ENCODE results near the gene IL9R. TPM values are rescaled to one million over a fixed set of nuclear protein-coding genes. Genes with fewer than 3 reads are reported as not detected.
"Not testable (repeated sequence)": the region's sequence is repeated elsewhere in the genome, so short reads cannot be mapped to it uniquely, and the experiment has no call there.

IL9R gene
- total and polyA plus RNA-seq, 2 experiments from 2014 or later: not detected

- Histone ChIP-seq H3K36me3 (no peaks in the 10 kb centered on the region), H3K4me3 (no peak overlapping the region), H3K27ac (no peak overlapping the region), H3K27me3 (no peaks in the 10 kb centered on the region), H3K9me3 (ENCODE audit: low read depth) (no peaks in the 10 kb centered on the region), H3K4me1 (ENCODE audit: low read depth) (no peaks in the 10 kb centered on the region)
- no peak for TF ChIP-seq CTCF (IDR thresholded peaks at IDR 0.05; ENCODE audit: low read depth, low read length)
- DNase-seq (ENCODE audit: low read depth in 1 of 2, low spot score in 1 of 2): no peak
Measured at GRCh38 chrX:155985208-155985607, 12.3 kb upstream of the IL9R start.

GRCh38 chrX:155986995-155987394, 10.5 kb upstream of the IL9R start:
- not testable (repeated sequence) for H3K27me3 ChIP-seq; DNase-seq (ENCODE audit: low read depth in 1 of 2, low spot score in 1 of 2); H3K4me1 ChIP-seq (ENCODE audit: low read depth); H3K4me3 ChIP-seq; H3K27ac ChIP-seq; H3K9me3 ChIP-seq (ENCODE audit: low read depth); H3K36me3 ChIP-seq

GRCh38 chrX:155988859-155989258, 8.6 kb upstream of the IL9R start:
- TF ChIP-seq CTCF (IDR thresholded peaks at IDR 0.05; ENCODE audit: low read depth, low read length): no peak
- Histone ChIP-seq H3K36me3 (no peaks in the 10 kb centered on the region), H3K9me3 (ENCODE audit: low read depth) (no peaks in the 10 kb centered on the region)

GRCh38 chrX:155993421-155993820, 4.1 kb upstream of the IL9R start:
- Histone ChIP-seq H3K36me3 (no peaks in the 10 kb centered on the region), H3K27me3 (no peaks in the 10 kb centered on the region), H3K4me3 (no peak overlapping the region), H3K9me3 (ENCODE audit: low read depth) (no peaks in the 10 kb centered on the region), H3K27ac (no peak overlapping the region), H3K4me1 (ENCODE audit: low read depth) (no peaks in the 10 kb centered on the region)
- no peak for TF ChIP-seq CTCF (IDR thresholded peaks at IDR 0.05; ENCODE audit: low read depth, low read length)
- no peak for DNase-seq (ENCODE audit: low read depth in 1 of 2, low spot score in 1 of 2)

More at GRCh38 chrX:155988859-155989258, 8.6 kb upstream of the IL9R start:
- H3K4me1 ChIP-seq (ENCODE audit: low read depth): no peaks in the 10 kb centered on the region
- DNase-seq (ENCODE audit: low read depth in 1 of 2, low spot score in 1 of 2): no peak
- H3K27me3 ChIP-seq: no peaks in the 10 kb centered on the region
- no peak overlapping the region for H3K4me3 ChIP-seq
- H3K27ac ChIP-seq: no peak overlapping the region

GRCh38 chrX:155995321-155995875, 2.1 kb upstream of the IL9R start:
- H3K27me3 ChIP-seq: no peaks in the 10 kb centered on the region
- no peak overlapping the region for H3K4me3 ChIP-seq
- no peaks in the 10 kb centered on the region for H3K36me3 ChIP-seq
- no peak for DNase-seq (ENCODE audit: low read depth in 1 of 2, low spot score in 1 of 2)
- no peaks in the 10 kb centered on the region for H3K9me3 ChIP-seq (ENCODE audit: low read depth)
- H3K27ac ChIP-seq: no peak overlapping the region
- TF ChIP-seq CTCF (IDR thresholded peaks at IDR 0.05; ENCODE audit: low read depth, low read length): no peak
- no peaks in the 10 kb centered on the region for H3K4me1 ChIP-seq (ENCODE audit: low read depth)

- Histone ChIP-seq H3K36me3 (no peaks in the 10 kb centered on the region), H3K27me3 (no peaks in the 10 kb centered on the region), H3K4me1 (ENCODE audit: low read depth) (no peaks in the 10 kb centered on the region), H3K27ac (no peak overlapping the region), H3K9me3 (ENCODE audit: low read depth) (no peaks in the 10 kb centered on the region), H3K4me3 (no peak overlapping the region)
- no peak for DNase-seq (ENCODE audit: low read depth in 1 of 2, low spot score in 1 of 2)
- no peak for TF ChIP-seq CTCF (IDR thresholded peaks at IDR 0.05; ENCODE audit: low read depth, low read length)
Measured at GRCh38 chrX:155998116-155998515, 620 bp downstream of the IL9R start.

All from cardiac muscle cell (in vitro differentiated cells and primary cell).